Measurements from ENCODE around the gene ZSCAN12. TPM values are rescaled to one million over a fixed set of nuclear protein-coding genes. Genes with fewer than 3 reads are reported as not detected.

The ZSCAN12 gene
- total RNA-seq, 1 experiment from 2014 or later: 0.81 TPM

GRCh38 chr6:28443112-28443773 is 43.7 kb upstream of the ZSCAN12 start, which contains the start of gene ZSCAN23:
Gene ZSCAN23, minus strand, starts transcription at chr6:28443491. Its CDS starts 7,225 bp downstream, at chr6:28436266.
- RAD21 ChIA-PET (ENCODE audit: low non-redundant PET in 1 of 2, low total read pairs in 2 of 2, uncharacterized antibody in 2 of 2, unreplicated experiment in 2 of 2): no interaction called here
- Histone ChIP-seq H3K36me3 (ENCODE audit: control insufficient read depth in 1 of 2, insufficient read depth in 2 of 2, low read length in 2 of 2) (no peaks in the 10 kb centered on the region), H3K9me3 (ENCODE audit: control insufficient read depth in 1 of 2, insufficient read depth in 1 of 2, low read depth in 1 of 2, low read length in 2 of 2) (0 out of 4 replicates have a peak, but pooled peaks cover 0 to 3% of the 10 kb centered on the region in 2 experiments), H3K4me1 (ENCODE audit: control insufficient read depth in 1 of 2, insufficient read depth in 2 of 2, low read length in 2 of 2) (no peaks in the 10 kb centered on the region), H3K4me2 (ENCODE audit: low read length) (no peak within 1 kb of the TSS), H3K27ac (ENCODE audit: low read depth, low read length) (no peak within 1 kb of the TSS), H2AFZ (ENCODE audit: low read depth, low read length, poor library complexity, severe bottlenecking) (no peak within 1 kb of the TSS), H4K20me1 (ENCODE audit: insufficient read depth) (no peaks in the 10 kb centered on the region), H3K9ac (ENCODE audit: low read length) (no peak within 1 kb of the TSS), H3K79me2 (ENCODE audit: insufficient read depth, low read length) (no peaks in the 10 kb centered on the region), H3K9me2 (ENCODE audit: insufficient read depth) (no peaks in the 10 kb centered on the region; the same call in 1 of the 2 replicates), H3K4me3 (replicated peaks in 1 of 2; ENCODE audit: low read depth in 1 of 2, low read length in 2 of 2) (no peak within 1 kb of the TSS), H3K27me3 (ENCODE audit: insufficient read depth, low read length) (no peaks in the 10 kb centered on the region)
- ATAC-seq (no peak), DNase-seq (ENCODE audit: low read depth, low spot score) (no peak)
- BruUV-seq (replicated peaks): no TSS peak
- intact Hi-C loops (cut with micrococcal nuclease): no loop called here
- POLR2A ChIA-PET: no interaction called here
- TF ChIP-seq POLR2A (IDR thresholded peaks at IDR 0.05; ENCODE audit: borderline replicate concordance, extremely low read depth, insufficient read depth, insufficient read length): no peak
- CTCF ChIA-PET: no interaction called here

GRCh38 chr6:28442586-28442985 is 43.0 kb upstream of the ZSCAN12 start:
- no peaks in the 10 kb centered on the region for H3K9me2 ChIP-seq (ENCODE audit: insufficient read depth)
- H3K9ac ChIP-seq (ENCODE audit: low read length): no peak overlapping the region
- CTCF ChIA-PET: no interaction called here
- H3K27me3 ChIP-seq (ENCODE audit: insufficient read depth, low read length): no peaks in the 10 kb centered on the region
- H3K4me2 ChIP-seq (ENCODE audit: low read length): no peak overlapping the region
- BruUV-seq (replicated peaks): no TSS peak
- no peaks in the 10 kb centered on the region for H3K4me1 ChIP-seq (ENCODE audit: control insufficient read depth in 1 of 2, insufficient read depth in 2 of 2, low read length in 2 of 2)
- no peak for TF ChIP-seq EZH2 (IDR thresholded peaks at IDR 0.05)
- no peaks in the 10 kb centered on the region for H3K36me3 ChIP-seq (ENCODE audit: control insufficient read depth in 1 of 2, insufficient read depth in 2 of 2, low read length in 2 of 2)
- no peaks in the 10 kb centered on the region for H3K79me2 ChIP-seq (ENCODE audit: insufficient read depth, low read length)
- RAD21 ChIA-PET (ENCODE audit: low non-redundant PET in 1 of 2, low total read pairs in 2 of 2, uncharacterized antibody in 2 of 2, unreplicated experiment in 2 of 2): no interaction called here
- H4K20me1 ChIP-seq (ENCODE audit: insufficient read depth): no peaks in the 10 kb centered on the region
- DNase-seq (ENCODE audit: low read depth, low spot score) (no peak), ATAC-seq (no peak)
- intact Hi-C loops (cut with micrococcal nuclease): no loop called here
- H3K9me3 ChIP-seq (ENCODE audit: control insufficient read depth in 1 of 2, insufficient read depth in 1 of 2, low read depth in 1 of 2, low read length in 2 of 2): 0 out of 4 replicates have a peak, but pooled peaks cover 0 to 3% of the 10 kb centered on the region in 2 experiments
- POLR2A ChIA-PET: no interaction called here
- no peak overlapping the region for H2AFZ ChIP-seq (ENCODE audit: low read depth, low read length, poor library complexity, severe bottlenecking)
- no peak overlapping the region for H3K4me3 ChIP-seq (replicated peaks in 1 of 2; ENCODE audit: low read depth in 1 of 2, low read length in 2 of 2)
- no peak overlapping the region for H3K27ac ChIP-seq (ENCODE audit: low read depth, low read length)

GRCh38 chr6:28436404-28436803 is 36.9 kb upstream of the ZSCAN12 start:
- CTCF ChIA-PET: no interaction called here
- Histone ChIP-seq H4K20me1 (ENCODE audit: insufficient read depth) (no peaks in the 10 kb centered on the region), H3K4me2 (ENCODE audit: low read length) (no peak overlapping the region), H2AFZ (ENCODE audit: low read depth, low read length, poor library complexity, severe bottlenecking) (no peak overlapping the region), H3K9ac (ENCODE audit: low read length) (no peak overlapping the region), H3K4me1 (ENCODE audit: control insufficient read depth in 1 of 2, insufficient read depth in 2 of 2, low read length in 2 of 2) (no peaks in the 10 kb centered on the region), H3K27me3 (ENCODE audit: insufficient read depth, low read length) (no peaks in the 10 kb centered on the region), H3K36me3 (ENCODE audit: control insufficient read depth in 1 of 2, insufficient read depth in 2 of 2, low read length in 2 of 2) (no peaks in the 10 kb centered on the region), H3K4me3 (replicated peaks in 1 of 2; ENCODE audit: low read depth in 1 of 2, low read length in 2 of 2) (no peak overlapping the region), H3K79me2 (ENCODE audit: insufficient read depth, low read length) (no peaks in the 10 kb centered on the region), H3K27ac (ENCODE audit: low read depth, low read length) (no peak overlapping the region), H3K9me3 (ENCODE audit: control insufficient read depth in 1 of 2, insufficient read depth in 1 of 2, low read depth in 1 of 2, low read length in 2 of 2) (no peaks in the 10 kb centered on the region), H3K9me2 (ENCODE audit: insufficient read depth) (no peaks in the 10 kb centered on the region)
- ATAC-seq: no peak
- RAD21 ChIA-PET (ENCODE audit: low non-redundant PET in 1 of 2, low total read pairs in 2 of 2, uncharacterized antibody in 2 of 2, unreplicated experiment in 2 of 2): no interaction called here
- POLR2A ChIA-PET: no interaction called here
- DNase-seq (ENCODE audit: low read depth, low spot score): no peak
- intact Hi-C loops (cut with micrococcal nuclease): no loop called here
- no TSS peak for BruUV-seq (replicated peaks)
- TF ChIP-seq SIN3A (IDR thresholded peaks at IDR 0.05; ENCODE audit: low read depth) (no peak), RAD21 (IDR thresholded peaks at IDR 0.05; ENCODE audit: low read depth) (no peak), FOSL1 (IDR thresholded peaks at IDR 0.05; ENCODE audit: low read depth) (no peak), REST (IDR thresholded peaks at IDR 0.05; ENCODE audit: low read depth) (no peak), YY1 (IDR thresholded peaks at IDR 0.05; ENCODE audit: extremely low read depth, insufficient replicate concordance, low read depth, low read length) (no peak), POLR2AphosphoS5 (IDR thresholded peaks at IDR 0.05; ENCODE audit: low read depth, low read length) (no peak), ZFX (IDR thresholded peaks at IDR 0.05) (no peak), JUND (IDR thresholded peaks at IDR 0.05) (no peak), EZH2 (IDR thresholded peaks at IDR 0.05) (no peak), EZH2phosphoT487 (IDR thresholded peaks at IDR 0.05; ENCODE audit: borderline replicate concordance) (no peak), CEBPB (IDR thresholded peaks at IDR 0.05; ENCODE audit: low read depth) (no peak)
